NOMO-1 (cell line): Measurements from ENCODE around the gene GIT2.
A peak's percentile ranks its signal among the peaks of the same experiment; 100 is the strongest.
"Not testable (repeated sequence)": the region's sequence is repeated elsewhere in the genome, so short reads cannot be mapped to it uniquely, and the experiment has no call there.

Source experiments
- DNase-seq, 2 experiments: peaks; one replicate each; lab custom pipeline; 2025; ENCODE audit not compliant: unreplicated experiment in 2 of 2; lab: John Stamatoyannopoulos, UW

GIT2 gene

GRCh38 chr12:109896188-109896587 is 100.0 kb downstream of the GIT2 start:
- no peak for DNase-seq

- no peak for DNase-seq
These were observed 101.2 kb downstream of the GIT2 start for GRCh38 chr12:109894939-109895338.

- no peak for DNase-seq
These were observed 102.7 kb downstream of the GIT2 start for GRCh38 chr12:109893261-109893995.

- DNase-seq: no peak
These were observed 103.4 kb downstream of the GIT2 start for GRCh38 chr12:109892748-109893147.

- no peak for DNase-seq
These were observed 103.9 kb downstream of the GIT2 start for GRCh38 chr12:109892165-109892715.

GRCh38 chr12:109891731-109892130 is 104.4 kb downstream of the GIT2 start:
- DNase-seq: not testable (repeated sequence)

GRCh38 chr12:109890620-109891170 is 105.5 kb downstream of the GIT2 start:
- DNase-seq: no peak

GRCh38 chr12:109888179-109889020 is 107.8 kb downstream of the GIT2 start:
- peak; percentile 77 to 90 for DNase-seq

GRCh38 chr12:109885616-109886015 is 110.6 kb downstream of the GIT2 start:
- no peak for DNase-seq

- no peak for DNase-seq
These were observed 112.7 kb downstream of the GIT2 start for GRCh38 chr12:109883461-109883860.

- no peak for DNase-seq
These were observed 114.4 kb downstream of the GIT2 start for GRCh38 chr12:109881752-109882151.

- no peak for DNase-seq
These were observed 115.2 kb downstream of the GIT2 start for GRCh38 chr12:109880938-109881337.

GRCh38 chr12:109880043-109880931 is 115.9 kb downstream of the GIT2 start, which contains the start of gene GLTP:
TSS of gene GLTP (minus strand) at chr12:109880541. CDS start at chr12:109880374, 167 bp downstream.
- DNase-seq: peak; percentile 81 to 92
